HepG2 (cell line): ENCODE results near the gene CTF1. TPM values are rescaled to one million over a fixed set of nuclear protein-coding genes. Genes with fewer than 3 reads are reported as not detected.
A peak's percentile ranks its signal among the peaks of the same experiment; 100 is the strongest.

ENCODE experiments used
- ARID2 ChIP-seq: sonication (generic); formaldehyde crosslinking; IDR thresholded peaks from 2 replicates; pipeline ENCODE4 v1.8.1; 2022; ENCODE audit warnings: mild to moderate bottlenecking, missing genetic modification reagents, borderline replicate concordance
- ATF7 ChIP-seq, 2 experiments: fragments of 450-650 bp in 1 of 2; sonication (generic) in 1 of 2; formaldehyde crosslinking in 1 of 2; IDR thresholded peaks; 2 replicates each; pipeline versions ENCODE4 v1.4.0 to v1.6.1; 2016 to 2020; ENCODE audit warnings: antibody characterized with exemption in 1 of 2, mild to moderate bottlenecking in 1 of 2, missing genetic modification reagents in 1 of 2
- CCAR2 ChIP-seq: fragments of 200-400 bp; formaldehyde crosslinking; optimal IDR thresholded peaks from 2 replicates; pipeline ENCODE3; 2018; ENCODE audit warnings: low read depth, mild to moderate bottlenecking, low read length, moderate library complexity
- HHEX ChIP-seq: IDR thresholded peaks from 2 replicates; pipeline ENCODE4 v1.6.1; 2016; ENCODE audit warnings: control low read depth
- NFKBIZ ChIP-seq: IDR thresholded peaks from 2 replicates; pipeline ENCODE4 v1.6.1; 2018; ENCODE audit warnings: missing genetic modification reagents, missing compliant biosample characterization
- TEAD3 ChIP-seq: optimal IDR thresholded peaks from 2 replicates; pipeline ENCODE3; 2016; ENCODE audit warnings: borderline replicate concordance
- polyA plus RNA-seq, 8 experiments: library from polyadenylated mRNA; depleted of rRNA in 3 of 8; stranded (reverse) in 7 of 8; unstranded in 1 of 8; fragments of >200 nt; fragmentation: Illumina TruSeq in 4 of 8; extraction: Trizol in 4 of 8; gene quantifications; 2 replicates each; pipeline versions ENCODE4 v1.2.1 to v1.2.3, GENCODE V29; 2011 to 2016; ENCODE audit warnings: low read depth in 4 of 8, missing spikeins in 1 of 8, mixed read lengths in 1 of 8; ENCODE audit not compliant: insufficient read depth in 1 of 8
- total RNA-seq, 5 experiments: library from RNA; depleted of rRNA; stranded (reverse); fragments of >200 nt; fragmentation: Illumina TruSeq; extraction: Trizol; gene quantifications; 2 replicates each; pipeline ENCODE4 v1.2.3, GENCODE V29; 2016; ENCODE audit warnings: low read depth in 1 of 5
- TF ChIP-seq, protein P1 (sequence below): sonication (generic); formaldehyde crosslinking; IDR thresholded peaks from 2 replicates; pipeline ENCODE4 v1.9.0; 2021; ENCODE audit warnings: missing genetic modification reagents, mild to moderate bottlenecking, borderline replicate concordance
- TF ChIP-seq, protein P2 (sequence below): sonication (generic); formaldehyde crosslinking; IDR thresholded peaks from 2 replicates; pipeline ENCODE4 v1.4.0; 2020; ENCODE audit warnings: mild to moderate bottlenecking, low read depth, missing genetic modification reagents
- TF ChIP-seq, protein P3 (sequence below): sonication (generic); formaldehyde crosslinking; IDR thresholded peaks from 2 replicates; pipeline ENCODE4 v1.4.0; 2020; ENCODE audit warnings: missing genetic modification reagents; ENCODE audit errors: not compliant biosample characterization
- TF ChIP-seq, protein P4 (sequence below): IDR thresholded peaks from 2 replicates; pipeline ENCODE4 v1.6.1; 2016; ENCODE audit warnings: missing compliant biosample characterization, missing genetic modification reagents, borderline replicate concordance
- TF ChIP-seq, protein P5 (sequence below): sonication (generic); formaldehyde crosslinking; IDR thresholded peaks from 2 replicates; pipeline ENCODE4 v1.4.0; 2020; ENCODE audit warnings: missing genetic modification reagents
- TF ChIP-seq, protein P6 (sequence below): sonication (generic); formaldehyde crosslinking; IDR thresholded peaks from 2 replicates; pipeline ENCODE4 v1.5.1; 2020; ENCODE audit warnings: mild to moderate bottlenecking, missing genetic modification reagents, borderline replicate concordance

CTF1 gene
- total and polyA plus RNA-seq, 2 of the 13 experiments (the other 11 are each of a cell fraction or from before 2014, with no cell fraction given): 0.13 to 1.8 TPM

DNA sequence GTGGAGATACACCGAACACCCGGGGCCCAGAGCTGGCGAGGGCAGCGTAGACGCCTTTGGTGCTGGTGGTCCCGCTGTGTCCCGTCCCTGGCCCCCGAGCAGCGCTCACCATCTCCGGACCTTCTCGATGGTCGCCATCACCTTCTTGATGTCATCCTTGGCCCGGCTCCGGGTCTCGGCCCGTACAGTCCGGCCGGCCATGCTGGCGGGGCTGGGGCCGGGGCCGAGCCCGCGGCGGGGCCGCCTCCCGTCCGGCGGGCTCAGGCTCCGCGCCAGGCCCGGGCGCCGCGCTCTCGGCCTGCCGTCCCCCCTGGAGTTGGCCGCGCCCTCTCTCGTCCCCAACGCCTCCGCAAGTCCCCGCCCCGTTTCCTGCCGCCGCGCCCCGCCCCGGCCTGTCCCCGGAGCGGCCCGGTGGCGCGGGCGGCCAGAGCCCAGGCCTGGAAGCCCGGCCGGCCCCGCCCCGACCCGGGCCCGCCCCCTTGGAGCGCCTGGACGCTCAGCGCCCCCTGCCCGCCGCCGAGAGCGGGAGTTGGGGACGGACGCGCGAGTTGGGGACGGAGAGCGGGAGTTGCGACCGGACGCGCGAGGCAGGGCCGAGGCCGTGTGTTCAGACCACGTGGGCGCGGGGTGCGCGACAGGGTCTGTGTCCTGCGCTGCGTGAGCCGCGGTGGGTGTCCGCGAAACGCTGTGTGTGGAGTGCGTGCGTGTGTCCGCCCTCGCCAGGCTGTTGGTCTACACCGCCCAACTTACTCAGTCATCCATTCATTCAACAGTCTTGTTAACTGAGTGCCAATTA is 2.5 kb upstream of the CTF1 start, which contains the start of gene BCL7C (continued):
- TF ChIP-seq, protein P1, sequence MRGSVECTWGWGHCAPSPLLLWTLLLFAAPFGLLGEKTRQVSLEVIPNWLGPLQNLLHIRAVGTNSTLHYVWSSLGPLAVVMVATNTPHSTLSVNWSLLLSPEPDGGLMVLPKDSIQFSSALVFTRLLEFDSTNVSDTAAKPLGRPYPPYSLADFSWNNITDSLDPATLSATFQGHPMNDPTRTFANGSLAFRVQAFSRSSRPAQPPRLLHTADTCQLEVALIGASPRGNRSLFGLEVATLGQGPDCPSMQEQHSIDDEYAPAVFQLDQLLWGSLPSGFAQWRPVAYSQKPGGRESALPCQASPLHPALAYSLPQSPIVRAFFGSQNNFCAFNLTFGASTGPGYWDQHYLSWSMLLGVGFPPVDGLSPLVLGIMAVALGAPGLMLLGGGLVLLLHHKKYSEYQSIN: 0 out of 2 replicates have a peak, but pooled peaks have one; percentile 77
- TF ChIP-seq, protein P2, sequence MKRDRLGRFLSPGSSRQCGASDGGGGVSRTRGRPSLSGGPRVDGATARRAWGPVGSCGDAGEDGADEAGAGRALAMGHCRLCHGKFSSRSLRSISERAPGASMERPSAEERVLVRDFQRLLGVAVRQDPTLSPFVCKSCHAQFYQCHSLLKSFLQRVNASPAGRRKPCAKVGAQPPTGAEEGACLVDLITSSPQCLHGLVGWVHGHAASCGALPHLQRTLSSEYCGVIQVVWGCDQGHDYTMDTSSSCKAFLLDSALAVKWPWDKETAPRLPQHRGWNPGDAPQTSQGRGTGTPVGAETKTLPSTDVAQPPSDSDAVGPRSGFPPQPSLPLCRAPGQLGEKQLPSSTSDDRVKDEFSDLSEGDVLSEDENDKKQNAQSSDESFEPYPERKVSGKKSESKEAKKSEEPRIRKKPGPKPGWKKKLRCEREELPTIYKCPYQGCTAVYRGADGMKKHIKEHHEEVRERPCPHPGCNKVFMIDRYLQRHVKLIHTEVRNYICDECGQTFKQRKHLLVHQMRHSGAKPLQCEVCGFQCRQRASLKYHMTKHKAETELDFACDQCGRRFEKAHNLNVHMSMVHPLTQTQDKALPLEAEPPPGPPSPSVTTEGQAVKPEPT (CRISPR knock-in tag): peak; percentile 83
- TF ChIP-seq, protein P3, sequence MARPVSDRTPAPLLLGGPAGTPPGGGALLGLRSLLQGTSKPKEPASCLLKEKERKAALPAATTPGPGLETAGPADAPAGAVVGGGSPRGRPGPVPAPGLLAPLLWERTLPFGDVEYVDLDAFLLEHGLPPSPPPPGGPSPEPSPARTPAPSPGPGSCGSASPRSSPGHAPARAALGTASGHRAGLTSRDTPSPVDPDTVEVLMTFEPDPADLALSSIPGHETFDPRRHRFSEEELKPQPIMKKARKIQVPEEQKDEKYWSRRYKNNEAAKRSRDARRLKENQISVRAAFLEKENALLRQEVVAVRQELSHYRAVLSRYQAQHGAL: no peak
- TF ChIP-seq ATF7 (IDR thresholded peaks at IDR 0.05): no peak
- peak; percentile 68; the same call in 1 of the 2 replicates for TF ChIP-seq ATF7 (CRISPR knock-in tag; IDR thresholded peaks at IDR 0.05)
- TF ChIP-seq, protein P4, sequence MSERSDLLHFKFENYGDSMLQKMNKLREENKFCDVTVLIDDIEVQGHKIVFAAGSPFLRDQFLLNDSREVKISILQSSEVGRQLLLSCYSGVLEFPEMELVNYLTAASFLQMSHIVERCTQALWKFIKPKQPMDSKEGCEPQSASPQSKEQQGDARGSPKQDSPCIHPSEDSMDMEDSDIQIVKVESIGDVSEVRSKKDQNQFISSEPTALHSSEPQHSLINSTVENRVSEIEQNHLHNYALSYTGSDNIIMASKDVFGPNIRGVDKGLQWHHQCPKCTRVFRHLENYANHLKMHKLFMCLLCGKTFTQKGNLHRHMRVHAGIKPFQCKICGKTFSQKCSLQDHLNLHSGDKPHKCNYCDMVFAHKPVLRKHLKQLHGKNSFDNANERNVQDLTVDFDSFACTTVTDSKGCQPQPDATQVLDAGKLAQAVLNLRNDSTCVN (CRISPR knock-in tag): peak; percentile 82
- peak; percentile 83 for TF ChIP-seq TEAD3
- TF ChIP-seq, protein P5, sequence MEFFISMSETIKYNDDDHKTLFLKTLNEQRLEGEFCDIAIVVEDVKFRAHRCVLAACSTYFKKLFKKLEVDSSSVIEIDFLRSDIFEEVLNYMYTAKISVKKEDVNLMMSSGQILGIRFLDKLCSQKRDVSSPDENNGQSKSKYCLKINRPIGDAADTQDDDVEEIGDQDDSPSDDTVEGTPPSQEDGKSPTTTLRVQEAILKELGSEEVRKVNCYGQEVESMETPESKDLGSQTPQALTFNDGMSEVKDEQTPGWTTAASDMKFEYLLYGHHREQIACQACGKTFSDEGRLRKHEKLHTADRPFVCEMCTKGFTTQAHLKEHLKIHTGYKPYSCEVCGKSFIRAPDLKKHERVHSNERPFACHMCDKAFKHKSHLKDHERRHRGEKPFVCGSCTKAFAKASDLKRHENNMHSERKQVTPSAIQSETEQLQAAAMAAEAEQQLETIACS (CRISPR knock-in tag): peak; percentile 77
- peak; percentile 63; the same call in 1 of the 2 replicates for TF ChIP-seq NFKBIZ (CRISPR knock-in tag)
- TF ChIP-seq HHEX: no peak
- no peak for TF ChIP-seq CCAR2
- TF ChIP-seq ARID2: peak; percentile 85
- TF ChIP-seq, protein P6, sequence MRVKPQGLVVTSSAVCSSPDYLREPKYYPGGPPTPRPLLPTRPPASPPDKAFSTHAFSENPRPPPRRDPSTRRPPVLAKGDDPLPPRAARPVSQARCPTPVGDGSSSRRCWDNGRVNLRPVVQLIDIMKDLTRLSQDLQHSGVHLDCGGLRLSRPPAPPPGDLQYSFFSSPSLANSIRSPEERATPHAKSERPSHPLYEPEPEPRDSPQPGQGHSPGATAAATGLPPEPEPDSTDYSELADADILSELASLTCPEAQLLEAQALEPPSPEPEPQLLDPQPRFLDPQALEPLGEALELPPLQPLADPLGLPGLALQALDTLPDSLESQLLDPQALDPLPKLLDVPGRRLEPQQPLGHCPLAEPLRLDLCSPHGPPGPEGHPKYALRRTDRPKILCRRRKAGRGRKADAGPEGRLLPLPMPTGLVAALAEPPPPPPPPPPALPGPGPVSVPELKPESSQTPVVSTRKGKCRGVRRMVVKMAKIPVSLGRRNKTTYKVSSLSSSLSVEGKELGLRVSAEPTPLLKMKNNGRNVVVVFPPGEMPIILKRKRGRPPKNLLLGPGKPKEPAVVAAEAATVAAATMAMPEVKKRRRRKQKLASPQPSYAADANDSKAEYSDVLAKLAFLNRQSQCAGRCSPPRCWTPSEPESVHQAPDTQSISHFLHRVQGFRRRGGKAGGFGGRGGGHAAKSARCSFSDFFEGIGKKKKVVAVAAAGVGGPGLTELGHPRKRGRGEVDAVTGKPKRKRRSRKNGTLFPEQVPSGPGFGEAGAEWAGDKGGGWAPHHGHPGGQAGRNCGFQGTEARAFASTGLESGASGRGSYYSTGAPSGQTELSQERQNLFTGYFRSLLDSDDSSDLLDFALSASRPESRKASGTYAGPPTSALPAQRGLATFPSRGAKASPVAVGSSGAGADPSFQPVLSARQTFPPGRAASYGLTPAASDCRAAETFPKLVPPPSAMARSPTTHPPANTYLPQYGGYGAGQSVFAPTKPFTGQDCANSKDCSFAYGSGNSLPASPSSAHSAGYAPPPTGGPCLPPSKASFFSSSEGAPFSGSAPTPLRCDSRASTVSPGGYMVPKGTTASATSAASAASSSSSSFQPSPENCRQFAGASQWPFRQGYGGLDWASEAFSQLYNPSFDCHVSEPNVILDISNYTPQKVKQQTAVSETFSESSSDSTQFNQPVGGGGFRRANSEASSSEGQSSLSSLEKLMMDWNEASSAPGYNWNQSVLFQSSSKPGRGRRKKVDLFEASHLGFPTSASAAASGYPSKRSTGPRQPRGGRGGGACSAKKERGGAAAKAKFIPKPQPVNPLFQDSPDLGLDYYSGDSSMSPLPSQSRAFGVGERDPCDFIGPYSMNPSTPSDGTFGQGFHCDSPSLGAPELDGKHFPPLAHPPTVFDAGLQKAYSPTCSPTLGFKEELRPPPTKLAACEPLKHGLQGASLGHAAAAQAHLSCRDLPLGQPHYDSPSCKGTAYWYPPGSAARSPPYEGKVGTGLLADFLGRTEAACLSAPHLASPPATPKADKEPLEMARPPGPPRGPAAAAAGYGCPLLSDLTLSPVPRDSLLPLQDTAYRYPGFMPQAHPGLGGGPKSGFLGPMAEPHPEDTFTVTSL (CRISPR knock-in tag): no peak; the same call in 1 of the 2 replicates
